ENCODE measurements around the gene ZNF576.
"Not testable (repeated sequence)": the region's sequence is repeated elsewhere in the genome, so short reads cannot be mapped to it uniquely, and the experiment has no call there.

ZNF576 gene

GRCh38 chr19:43584484-43584883, 11.9 kb upstream of the ZNF576 start:
- TF ChIP-seq CTCF (IDR thresholded peaks at IDR 0.05; ENCODE audit: borderline replicate concordance, control extremely low read depth, extremely low read depth, insufficient read depth, missing control alignments): no peak
- no peak for DNase-seq (ENCODE audit: low spot score)
- in situ Hi-C loops (cut with MboI; ENCODE audit: low sequenced_read_pairs, unreplicated experiment): no loop called here

GRCh38 chr19:43586346-43586745, 10.0 kb upstream of the ZNF576 start:
- DNase-seq (ENCODE audit: low spot score): no peak
- in situ Hi-C loops (cut with MboI; ENCODE audit: low sequenced_read_pairs, unreplicated experiment): no loop called here
- TF ChIP-seq CTCF (IDR thresholded peaks at IDR 0.05; ENCODE audit: borderline replicate concordance, control extremely low read depth, extremely low read depth, insufficient read depth, missing control alignments): no peak

- DNase-seq (ENCODE audit: low spot score); in situ Hi-C loops (cut with MboI; ENCODE audit: low sequenced_read_pairs, unreplicated experiment): not testable (repeated sequence)
Measured at GRCh38 chr19:43587029-43587428, 9.4 kb upstream of the ZNF576 start.

GRCh38 chr19:43589277-43589676, 7.1 kb upstream of the ZNF576 start:
- in situ Hi-C loops (cut with MboI; ENCODE audit: low sequenced_read_pairs, unreplicated experiment): no loop called here
- no peak for DNase-seq (ENCODE audit: low spot score)
- TF ChIP-seq CTCF (IDR thresholded peaks at IDR 0.05; ENCODE audit: borderline replicate concordance, control extremely low read depth, extremely low read depth, insufficient read depth, missing control alignments): no peak

- no peak for TF ChIP-seq CTCF (IDR thresholded peaks at IDR 0.05; ENCODE audit: borderline replicate concordance, control extremely low read depth, extremely low read depth, insufficient read depth, missing control alignments)
- in situ Hi-C loops (cut with MboI; ENCODE audit: low sequenced_read_pairs, unreplicated experiment): no loop called here
- DNase-seq (ENCODE audit: low spot score): no peak
Measured at GRCh38 chr19:43589678-43590077, 6.7 kb upstream of the ZNF576 start.

GRCh38 chr19:43591904-43592772, 4.3 kb upstream of the ZNF576 start:
- no peak for DNase-seq (ENCODE audit: low spot score)
- TF ChIP-seq CTCF (IDR thresholded peaks at IDR 0.05; ENCODE audit: borderline replicate concordance, control extremely low read depth, extremely low read depth, insufficient read depth, missing control alignments): no peak
- in situ Hi-C loops (cut with MboI; ENCODE audit: low sequenced_read_pairs, unreplicated experiment): no loop called here

GRCh38 chr19:43592800-43593350, 3.5 kb upstream of the ZNF576 start:
- no peak for DNase-seq (ENCODE audit: low spot score)
- in situ Hi-C loops (cut with MboI; ENCODE audit: low sequenced_read_pairs, unreplicated experiment): no loop called here
- no peak for TF ChIP-seq CTCF (IDR thresholded peaks at IDR 0.05; ENCODE audit: borderline replicate concordance, control extremely low read depth, extremely low read depth, insufficient read depth, missing control alignments)

All from GM13976 (cell line).